Ovary (tissue), 9 donors: ENCODE data around the gene MORF4L1. TPM values are rescaled to one million over a fixed set of nuclear protein-coding genes. Genes with fewer than 3 reads are reported as not detected.
"Not testable (repeated sequence)": the region's sequence is repeated elsewhere in the genome, so short reads cannot be mapped to it uniquely, and the experiment has no call there.

Source experiments
- DNase-seq, 5 donors: peaks; one replicate each; pipeline ENCODE4 v3.0.0-alpha.2; 2019 to 2020
- H3K27ac ChIP-seq, 2 donors: fragments of 200-600 bp; one replicate each; pipeline versions ENCODE4 v1.5.1 to v1.8.0; 2019 to 2022
- H3K27me3 ChIP-seq: fragments of 200-600 bp; one replicate; pipeline ENCODE4 v1.8.0; 2022
- H3K36me3 ChIP-seq: fragments of 200-600 bp; sonication (generic); one replicate; pipeline ENCODE4 v1.5.1; 2019
- H3K4me1 ChIP-seq: one replicate; pipeline ENCODE4 v1.8.1; 2013; ENCODE audit warnings: mild to moderate bottlenecking, moderate library complexity; ENCODE audit not compliant: insufficient read depth
- H3K4me3 ChIP-seq: fragments of 200-600 bp; sonication (generic); one replicate; pipeline ENCODE4 v1.5.1; 2017
- H3K9me3 ChIP-seq, 2 donors: fragments of 200-600 bp in 1 of 2; sonication (generic) in 1 of 2; one replicate each; pipeline versions ENCODE4 v1.5.1 to v1.8.1; 2013 to 2019; ENCODE audit warnings: mild to moderate bottlenecking in 1 of 2, moderate library complexity in 1 of 2
- EP300 ChIP-seq: sonication (generic); formaldehyde crosslinking; IDR thresholded peaks from one replicate; pipeline ENCODE4 v1.6.1; 2017; ENCODE audit warnings: antibody characterized with exemption
- POLR2A ChIP-seq: fragments of 450-650 bp; IDR thresholded peaks from one replicate; pipeline ENCODE4 v1.6.1; 2017; ENCODE audit warnings: antibody characterized with exemption, mild to moderate bottlenecking, moderate library complexity
- WGBS, 3 donors: extraction: QIAGEN DNeasy Blood & Tissue Kit in 1 of 3; methylation state at CpG; one replicate each; pipeline versions ENCODE4 v1.1.5 to v1.1.7; 2013 to 2017; 5-methylcytosine and 5-hydroxymethylcytosine counted together
- intact Hi-C, 4 donors: fragments of 100-400 bp; cut with DNase I; formaldehyde crosslinking; loops; one replicate each; pipeline versions ENCODE4 v1.11.0 to v1.15.1; 2022 to 2023
- polyA plus RNA-seq, 2 donors: library from polyadenylated mRNA; stranded (reverse); fragments of 200-250 nt in 1 of 2; fragments of 350-450 nt in 1 of 2; fragmentation: Illumina TruSeq in 1 of 2; extraction: RNeasy Lipid Tissue Mini Kit (QIAGEN cat#74804) in 1 of 2; gene quantifications; one replicate each; pipeline ENCODE4 v1.2.3, GENCODE V29; 2013 to 2014
- total RNA-seq, 7 donors: library from RNA; depleted of rRNA in 2 of 7; stranded (reverse); fragments of >200 nt in 2 of 7; fragmentation: NEBNext Ultra II Directional in 3 of 7; extraction: Animal tissue kit (Norgen Biotek cat#: 25700) in 3 of 7; gene quantifications; one replicate each; pipeline versions ENCODE4 v1.1.0 to v1.2.4, GENCODE V29; 2016 to 2023
- TF ChIP-seq, protein P1 (sequence below), 3 donors: fragments of 450-650 bp in 2 of 3; fragments of 200-600 bp in 1 of 3; IDR thresholded peaks; one replicate each; pipeline versions ENCODE4 v1.5.1 to v1.8.0; 2016 to 2022; ENCODE audit warnings: antibody characterized with exemption in 3 of 3, mild to moderate bottlenecking in 1 of 3
- donor health status: DM: no; HTN: no; CAD: no; lungs with moderate emphysema.
- donor health status: DM: no; HTN: no; CAD: no.
- donor health status: Bipolar disorder and iron deficiency.
- donor health status: DM: yes; HTN: yes; CAD: no.
- donor health status: DM: no; HTN: no; CAD: no.
- donor health status: DM: yes; HTN: yes; CAD: no.

MORF4L1 gene
- total and polyA plus RNA-seq, 9 donors, result 210 to 772 (median 346) TPM

- H3K9me3 ChIP-seq, result no peaks in the 10 kb centered on the region
- intact Hi-C loops, result no loop called here
- no peaks in the 10 kb centered on the region for H3K4me1 ChIP-seq
- DNase-seq, result no peak
- H3K27ac ChIP-seq, result no peak overlapping the region
- TF ChIP-seq EP300 (no peak), POLR2A (no peak)
- TF ChIP-seq, protein P1, sequence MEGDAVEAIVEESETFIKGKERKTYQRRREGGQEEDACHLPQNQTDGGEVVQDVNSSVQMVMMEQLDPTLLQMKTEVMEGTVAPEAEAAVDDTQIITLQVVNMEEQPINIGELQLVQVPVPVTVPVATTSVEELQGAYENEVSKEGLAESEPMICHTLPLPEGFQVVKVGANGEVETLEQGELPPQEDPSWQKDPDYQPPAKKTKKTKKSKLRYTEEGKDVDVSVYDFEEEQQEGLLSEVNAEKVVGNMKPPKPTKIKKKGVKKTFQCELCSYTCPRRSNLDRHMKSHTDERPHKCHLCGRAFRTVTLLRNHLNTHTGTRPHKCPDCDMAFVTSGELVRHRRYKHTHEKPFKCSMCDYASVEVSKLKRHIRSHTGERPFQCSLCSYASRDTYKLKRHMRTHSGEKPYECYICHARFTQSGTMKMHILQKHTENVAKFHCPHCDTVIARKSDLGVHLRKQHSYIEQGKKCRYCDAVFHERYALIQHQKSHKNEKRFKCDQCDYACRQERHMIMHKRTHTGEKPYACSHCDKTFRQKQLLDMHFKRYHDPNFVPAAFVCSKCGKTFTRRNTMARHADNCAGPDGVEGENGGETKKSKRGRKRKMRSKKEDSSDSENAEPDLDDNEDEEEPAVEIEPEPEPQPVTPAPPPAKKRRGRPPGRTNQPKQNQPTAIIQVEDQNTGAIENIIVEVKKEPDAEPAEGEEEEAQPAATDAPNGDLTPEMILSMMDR (IDR thresholded peaks at IDR 0.05), result no peak
- H3K36me3 ChIP-seq, result no peaks in the 10 kb centered on the region
- no peak overlapping the region for H3K4me3 ChIP-seq
- no peaks in the 10 kb centered on the region for H3K27me3 ChIP-seq
- 89 to 93% (median 93%) methylated on average over 3 of the region's 3 CpGs for WGBS, 3 donors
Measured at GRCh38 chr15:78842519-78842918, 30.2 kb upstream of the MORF4L1 start.

- H3K4me3 ChIP-seq, H3K27ac ChIP-seq, DNase-seq, H3K27me3 ChIP-seq, H3K36me3 ChIP-seq, H3K9me3 ChIP-seq, intact Hi-C loops, H3K4me1 ChIP-seq: not testable (repeated sequence)
- 92 to 97% (median 95%) methylated on average over 13 to 27 of the region's 27 CpGs for WGBS, 3 donors
Measured at GRCh38 chr15:78846906-78847305, 25.8 kb upstream of the MORF4L1 start.

DNA sequence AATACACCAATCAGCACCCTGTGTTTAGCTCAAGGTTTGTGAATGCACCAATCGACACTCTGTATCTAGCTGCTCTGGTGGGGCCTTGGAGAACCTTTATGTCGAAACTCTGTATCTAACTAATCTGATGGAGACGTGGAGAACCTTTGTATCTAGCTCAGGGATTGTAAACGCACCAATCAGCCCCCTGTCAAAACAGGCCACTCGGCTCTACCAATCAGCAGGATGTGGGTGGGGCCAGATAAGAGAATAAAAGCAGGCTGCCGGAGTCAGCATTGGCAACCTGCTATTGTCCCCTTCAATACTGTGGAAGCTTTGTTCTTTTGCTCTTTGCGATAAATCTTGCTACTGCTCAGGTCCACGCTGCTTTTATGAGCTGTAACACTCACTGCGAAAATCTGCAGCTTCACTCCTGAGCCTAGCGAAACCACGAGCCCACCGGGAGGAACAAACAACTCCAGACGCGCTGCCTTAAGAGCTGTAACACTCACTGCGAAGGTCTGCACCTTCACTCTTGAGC lies 25.2 kb upstream of the MORF4L1 start:
- DNase-seq, H3K27ac ChIP-seq, H3K9me3 ChIP-seq, H3K36me3 ChIP-seq, intact Hi-C loops, H3K4me3 ChIP-seq, H3K27me3 ChIP-seq, H3K4me1 ChIP-seq: not testable (repeated sequence)
- 79 to 88% (median 81%) methylated on average over 15 of the region's 15 CpGs for WGBS, 3 donors

DNA sequence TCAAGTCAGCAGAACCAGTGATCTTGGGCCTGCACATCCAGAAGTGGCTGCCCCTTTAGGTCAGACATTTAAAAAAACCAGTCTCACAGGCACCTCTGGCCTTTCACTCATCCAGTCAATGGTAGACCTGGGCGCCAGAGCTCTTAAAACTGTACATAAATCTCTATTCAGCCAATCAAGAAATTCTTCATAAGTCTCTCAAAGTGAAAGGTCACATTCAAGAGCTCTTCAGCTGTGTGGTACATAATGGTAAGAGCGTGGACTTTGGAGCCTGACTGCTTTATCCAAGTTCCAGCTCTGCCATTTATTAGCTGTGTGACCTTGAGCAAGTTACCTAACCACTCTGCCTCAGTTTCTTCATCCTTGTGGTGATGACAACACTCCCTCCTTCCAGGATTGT lies 22.3 kb upstream of the MORF4L1 start:
- WGBS, 3 donors, result 95 to 99% (median 98%) methylated on average over 2 of the region's 2 CpGs

DNA sequence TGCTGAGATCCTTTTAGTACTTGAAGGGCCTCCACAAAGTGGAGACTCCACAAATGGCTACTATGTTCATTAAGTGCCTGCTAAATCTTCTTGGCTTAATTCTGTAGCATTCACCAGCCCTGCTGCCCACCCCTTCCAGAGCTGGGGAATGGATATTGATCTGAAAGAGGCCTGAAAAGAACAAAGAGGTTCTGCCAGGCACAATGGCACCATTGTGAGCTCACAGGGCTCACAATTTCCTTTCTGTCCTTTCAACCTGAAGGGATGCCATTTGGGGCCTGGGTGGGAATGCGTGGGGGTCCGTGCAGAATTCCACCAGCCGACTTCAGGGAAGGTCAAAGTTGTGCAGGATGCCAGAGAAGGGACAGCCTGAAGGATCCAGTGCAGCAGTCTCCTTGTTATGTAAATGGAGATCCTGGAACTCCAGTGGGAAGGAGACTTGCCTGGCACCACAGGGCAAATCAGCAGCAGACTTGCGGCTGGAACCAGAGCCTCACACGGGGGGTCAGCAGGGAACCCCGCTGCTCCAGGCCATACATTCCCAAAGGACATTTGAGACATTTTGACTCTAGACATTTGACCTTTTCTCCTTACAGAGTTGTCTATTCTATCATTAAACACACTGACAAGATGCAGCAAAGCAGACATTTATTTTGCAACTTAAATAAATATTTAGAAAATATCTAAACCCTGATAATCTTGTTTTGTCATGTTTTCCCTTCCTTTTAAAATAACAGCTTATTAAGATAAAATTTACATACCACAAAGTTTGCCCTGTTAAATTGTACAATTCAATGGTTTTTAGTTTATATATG lies 21.5 kb upstream of the MORF4L1 start:
- intact Hi-C loops, result no loop called here
- no peak overlapping the region for H3K27ac ChIP-seq
- no peaks in the 10 kb centered on the region for H3K4me1 ChIP-seq
- H3K27me3 ChIP-seq, result no peaks in the 10 kb centered on the region
- 29 to 48% (median 41%) methylated on average over 6 of the region's 6 CpGs for WGBS, 3 donors
- H3K36me3 ChIP-seq, result no peaks in the 10 kb centered on the region
- no peak for DNase-seq
- H3K9me3 ChIP-seq, result no peaks in the 10 kb centered on the region
- no peak overlapping the region for H3K4me3 ChIP-seq
- TF ChIP-seq, protein P1 (IDR thresholded peaks at IDR 0.05), result no peak
- TF ChIP-seq POLR2A, result no peak
- TF ChIP-seq EP300, result no peak

More for the DNA sequence above, 22.3 kb upstream of the MORF4L1 start:
- Histone ChIP-seq H3K27ac (no peak overlapping the region), H3K9me3 (no peaks in the 10 kb centered on the region), H3K4me3 (no peak overlapping the region), H3K36me3 (no peaks in the 10 kb centered on the region), H3K27me3 (no peaks in the 10 kb centered on the region), H3K4me1 (no peaks in the 10 kb centered on the region)
- DNase-seq, result no peak
- TF ChIP-seq POLR2A (no peak), EP300 (no peak)
- TF ChIP-seq, protein P1 (IDR thresholded peaks at IDR 0.05), result no peak
- intact Hi-C loops, result no loop called here
